ENCODE results near the gene CYB561D2. TPM values are rescaled to one million over a fixed set of nuclear protein-coding genes. Genes with fewer than 3 reads are reported as not detected.
"Not testable (repeated sequence)": the region's sequence is repeated elsewhere in the genome, so short reads cannot be mapped to it uniquely, and the experiment has no call there.

The CYB561D2 gene
- 21.7 and 42.8 TPM in 2 replicates for total RNA-seq (2014; rRNA removed; shearing (Covaris generic); ENCODE audit: low replicate concordance)

- in situ Hi-C loops (cut with HindIII; ENCODE audit: low pct_unique_long_range_greater_than_20kb, low sequenced_read_pairs) = no loop called here
- DNase-seq (ENCODE audit: low read depth) = peak; percentile 91
Observed at GRCh38 chr3:50350527-50351322, at the start of gene CYB561D2, which contains the start of gene NPRL2. TSS of gene CYB561D2 (plus strand) at chr3:50350862. CDS start at chr3:50351434, 572 bp downstream. TSS of gene NPRL2 (minus strand) at chr3:50350775. CDS start at chr3:50350652, 123 bp downstream.

- DNase-seq (ENCODE audit: low read depth) = no peak
- in situ Hi-C loops (cut with HindIII; ENCODE audit: low pct_unique_long_range_greater_than_20kb, low sequenced_read_pairs) = no loop called here
Observed at GRCh38 chr3:50302095-50303012, 48.3 kb upstream of the CYB561D2 start.

GRCh38 chr3:50303013-50303815 is 47.4 kb upstream of the CYB561D2 start, which contains the start of gene HYAL1:
TSS of gene HYAL1 (minus strand) at chr3:50303574. CDS start at chr3:50302956, 618 bp downstream.
- no peak for DNase-seq (ENCODE audit: low read depth)
- in situ Hi-C loops (cut with HindIII; ENCODE audit: low pct_unique_long_range_greater_than_20kb, low sequenced_read_pairs) = no loop called here

- in situ Hi-C loops (cut with HindIII; ENCODE audit: low pct_unique_long_range_greater_than_20kb, low sequenced_read_pairs) = no loop called here
- DNase-seq (ENCODE audit: low read depth) = no peak
Observed at GRCh38 chr3:50304601-50305000, 46.1 kb upstream of the CYB561D2 start.

- in situ Hi-C loops (cut with HindIII; ENCODE audit: low pct_unique_long_range_greater_than_20kb, low sequenced_read_pairs) = not testable (repeated sequence)
Observed at GRCh38 chr3:50312041-50312440, 38.6 kb upstream of the CYB561D2 start.

GRCh38 chr3:50314342-50314741 is 36.3 kb upstream of the CYB561D2 start:
- in situ Hi-C loops (cut with HindIII; ENCODE audit: low pct_unique_long_range_greater_than_20kb, low sequenced_read_pairs) = no loop called here
- no peak for DNase-seq (ENCODE audit: low read depth)

More at GRCh38 chr3:50312041-50312440, 38.6 kb upstream of the CYB561D2 start:
- DNase-seq (ENCODE audit: low read depth) = not testable (repeated sequence)

GRCh38 chr3:50314816-50315215 is 35.8 kb upstream of the CYB561D2 start:
- DNase-seq (ENCODE audit: low read depth) = no peak
- in situ Hi-C loops (cut with HindIII; ENCODE audit: low pct_unique_long_range_greater_than_20kb, low sequenced_read_pairs) = no loop called here

- peak; percentile 96 for DNase-seq (ENCODE audit: low read depth)
- in situ Hi-C loops (cut with HindIII; ENCODE audit: low pct_unique_long_range_greater_than_20kb, low sequenced_read_pairs) = no loop called here
Observed at GRCh38 chr3:50316657-50317242, 33.9 kb upstream of the CYB561D2 start.

- DNase-seq (ENCODE audit: low read depth) = no peak
- in situ Hi-C loops (cut with HindIII; ENCODE audit: low pct_unique_long_range_greater_than_20kb, low sequenced_read_pairs) = no loop called here
Observed at GRCh38 chr3:50317300-50317699, 33.4 kb upstream of the CYB561D2 start.

GRCh38 chr3:50318163-50318562 is 32.5 kb upstream of the CYB561D2 start:
- in situ Hi-C loops (cut with HindIII; ENCODE audit: low pct_unique_long_range_greater_than_20kb, low sequenced_read_pairs) = no loop called here
- DNase-seq (ENCODE audit: low read depth) = no peak

- no peak for DNase-seq (ENCODE audit: low read depth)
- in situ Hi-C loops (cut with HindIII; ENCODE audit: low pct_unique_long_range_greater_than_20kb, low sequenced_read_pairs) = no loop called here
Observed at GRCh38 chr3:50318615-50319014, 32.0 kb upstream of the CYB561D2 start.

- DNase-seq (ENCODE audit: low read depth) = no peak
- in situ Hi-C loops (cut with HindIII; ENCODE audit: low pct_unique_long_range_greater_than_20kb, low sequenced_read_pairs) = no loop called here
Observed at GRCh38 chr3:50319181-50319893, 31.3 kb upstream of the CYB561D2 start.

GRCh38 chr3:50319894-50320625 is 30.6 kb upstream of the CYB561D2 start:
- no peak for DNase-seq (ENCODE audit: low read depth)
- in situ Hi-C loops (cut with HindIII; ENCODE audit: low pct_unique_long_range_greater_than_20kb, low sequenced_read_pairs) = no loop called here

GRCh38 chr3:50320853-50321335 is 29.8 kb upstream of the CYB561D2 start:
- in situ Hi-C loops (cut with HindIII; ENCODE audit: low pct_unique_long_range_greater_than_20kb, low sequenced_read_pairs) = no loop called here
- peak; percentile 77 for DNase-seq (ENCODE audit: low read depth)

GRCh38 chr3:50321336-50322114 is 29.1 kb upstream of the CYB561D2 start:
- in situ Hi-C loops (cut with HindIII; ENCODE audit: low pct_unique_long_range_greater_than_20kb, low sequenced_read_pairs) = no loop called here
- peak; percentile 88 for DNase-seq (ENCODE audit: low read depth)

GRCh38 chr3:50322115-50322385 is 28.6 kb upstream of the CYB561D2 start:
- DNase-seq (ENCODE audit: low read depth) = no peak
- in situ Hi-C loops (cut with HindIII; ENCODE audit: low pct_unique_long_range_greater_than_20kb, low sequenced_read_pairs) = no loop called here

Data from Caki2 (cell line).